ENCODE results near the gene KRT26.
"Not testable (repeated sequence)": the region's sequence is repeated elsewhere in the genome, so short reads cannot be mapped to it uniquely, and the experiment has no call there.

Gene KRT26

GRCh38 chr17:40794466-40794865 lies 22.5 kb upstream of the KRT26 start:
- no peak for DNase-seq (ENCODE audit: low read depth, low spot score)

GRCh38 chr17:40793832-40794231 lies 21.8 kb upstream of the KRT26 start:
- no peak for DNase-seq (ENCODE audit: low read depth, low spot score)

- no peak for DNase-seq (ENCODE audit: low read depth, low spot score)
Observed at GRCh38 chr17:40791787-40792436, 19.9 kb upstream of the KRT26 start.

- no peak for DNase-seq (ENCODE audit: low read depth, low spot score)
Observed at GRCh38 chr17:40791111-40791510, 19.1 kb upstream of the KRT26 start.

- DNase-seq (ENCODE audit: low read depth, low spot score), result no peak
Observed at GRCh38 chr17:40782450-40782849, 10.4 kb upstream of the KRT26 start, which contains the start of gene KRT27. TSS of gene KRT27 (minus strand) at chr17:40782550. CDS start at chr17:40782493, 57 bp downstream.

- peak; percentile 30 for DNase-seq (ENCODE audit: low read depth, low spot score)
Observed at GRCh38 chr17:40779181-40779909, 7.3 kb upstream of the KRT26 start.

- DNase-seq (ENCODE audit: low read depth, low spot score), result no peak
Observed at GRCh38 chr17:40778461-40778860, 6.5 kb upstream of the KRT26 start.

- DNase-seq (ENCODE audit: low read depth, low spot score), result no peak
Observed at GRCh38 chr17:40777971-40778370, 6.0 kb upstream of the KRT26 start.

GRCh38 chr17:40777459-40777858 lies 5.5 kb upstream of the KRT26 start:
- no peak for DNase-seq (ENCODE audit: low read depth, low spot score)

GRCh38 chr17:40775945-40776344 lies 3.9 kb upstream of the KRT26 start:
- no peak for DNase-seq (ENCODE audit: low read depth, low spot score)

- DNase-seq (ENCODE audit: low read depth, low spot score), result no peak
Observed at GRCh38 chr17:40765657-40766056, 6.3 kb downstream of the KRT26 start.

GRCh38 chr17:40763752-40764151 lies 8.2 kb downstream of the KRT26 start:
- DNase-seq (ENCODE audit: low read depth, low spot score), result no peak

GRCh38 chr17:40760105-40761016 lies 11.6 kb downstream of the KRT26 start:
- DNase-seq (ENCODE audit: low read depth, low spot score), result no peak

GRCh38 chr17:40755231-40755630 lies 16.8 kb downstream of the KRT26 start, which contains the start of gene KRT25:
TSS of gene KRT25 (minus strand) at chr17:40755331. CDS start at chr17:40755271, 60 bp downstream.
- no peak for DNase-seq (ENCODE audit: low read depth, low spot score)

GRCh38 chr17:40753804-40754203 lies 18.2 kb downstream of the KRT26 start:
- no peak for DNase-seq (ENCODE audit: low read depth, low spot score)

- no peak for DNase-seq (ENCODE audit: low read depth, low spot score)
Observed at GRCh38 chr17:40751065-40751464, 20.9 kb downstream of the KRT26 start.

- no peak for DNase-seq (ENCODE audit: low read depth, low spot score)
Observed at GRCh38 chr17:40750391-40750790, 21.6 kb downstream of the KRT26 start.

- not testable (repeated sequence) for DNase-seq (ENCODE audit: low read depth, low spot score)
Observed at GRCh38 chr17:40748666-40749065, 23.3 kb downstream of the KRT26 start.

GRCh38 chr17:40738553-40738952 lies 33.4 kb downstream of the KRT26 start:
- no peak for DNase-seq (ENCODE audit: low read depth, low spot score)

GRCh38 chr17:40735016-40735415 lies 37.0 kb downstream of the KRT26 start:
- DNase-seq (ENCODE audit: low read depth, low spot score), result no peak

- no peak for DNase-seq (ENCODE audit: low read depth, low spot score)
Observed at GRCh38 chr17:40734018-40734417, 38.0 kb downstream of the KRT26 start.

GRCh38 chr17:40730970-40731369 lies 41.0 kb downstream of the KRT26 start:
- DNase-seq (ENCODE audit: low read depth, low spot score), result no peak
